ENCODE results near the gene TRPM3. TPM values are rescaled to one million over a fixed set of nuclear protein-coding genes. Genes with fewer than 3 reads are reported as not detected.

Gene TRPM3
- total and polyA plus RNA-seq, 9 of the 15 experiments (the other 6 are each of a cell fraction or from before 2014, with no cell fraction given), result 0.04 TPM; not detected in 8

GRCh38 chr9:70506159-70506558, 615.3 kb downstream of the TRPM3 start:
- no peak overlapping the region for H3K4me2 ChIP-seq (ENCODE audit: insufficient read depth, low read length)
- H3K79me2 ChIP-seq (ENCODE audit: control insufficient read depth, insufficient read depth, low read length), result no peaks in the 10 kb centered on the region
- intact Hi-C loops (cut with micrococcal nuclease), result no loop called here
- H3K9me3 ChIP-seq (replicated peaks; ENCODE audit: control insufficient read depth, insufficient read depth, low read depth, low read length), result no peaks in the 10 kb centered on the region
- FAIRE-seq (no peak), ATAC-seq (no peak), DNase-seq (ENCODE audit: extremely low read depth in 1 of 4, low spot score in 3 of 4) (no peak)
- no peaks in the 10 kb centered on the region for H3K27me3 ChIP-seq (ENCODE audit: control insufficient read depth in 2 of 2, insufficient read depth in 2 of 2, low read length in 2 of 2)
- H4K20me1 ChIP-seq (replicated peaks; ENCODE audit: control insufficient read depth, insufficient read depth, low read length), result no peaks in the 10 kb centered on the region
- TF ChIP-seq HMGN3 (IDR thresholded peaks at IDR 0.05; ENCODE audit: borderline replicate concordance, extremely low read depth, insufficient read length, low read depth, low read length) (no peak), CHD1 (IDR thresholded peaks at IDR 0.05; ENCODE audit: low read length) (no peak), ZNF3 (CRISPR knock-in tag; IDR thresholded peaks at IDR 0.05) (no peak), U2AF1 (optimal IDR thresholded peaks at IDR 0.05; ENCODE audit: low read depth, low read length) (no peak), ZNF518B (CRISPR knock-in tag; IDR thresholded peaks at IDR 0.05) (no peak), SRSF3 (IDR thresholded peaks at IDR 0.05; ENCODE audit: insufficient read depth, low read length) (no peak), BACH1 (tag; IDR thresholded peaks at IDR 0.05) (no peak), TBP (optimal IDR thresholded peaks at IDR 0.05; ENCODE audit: low read depth, low read length) (no peak)
- TF ChIP-seq, protein P1, sequence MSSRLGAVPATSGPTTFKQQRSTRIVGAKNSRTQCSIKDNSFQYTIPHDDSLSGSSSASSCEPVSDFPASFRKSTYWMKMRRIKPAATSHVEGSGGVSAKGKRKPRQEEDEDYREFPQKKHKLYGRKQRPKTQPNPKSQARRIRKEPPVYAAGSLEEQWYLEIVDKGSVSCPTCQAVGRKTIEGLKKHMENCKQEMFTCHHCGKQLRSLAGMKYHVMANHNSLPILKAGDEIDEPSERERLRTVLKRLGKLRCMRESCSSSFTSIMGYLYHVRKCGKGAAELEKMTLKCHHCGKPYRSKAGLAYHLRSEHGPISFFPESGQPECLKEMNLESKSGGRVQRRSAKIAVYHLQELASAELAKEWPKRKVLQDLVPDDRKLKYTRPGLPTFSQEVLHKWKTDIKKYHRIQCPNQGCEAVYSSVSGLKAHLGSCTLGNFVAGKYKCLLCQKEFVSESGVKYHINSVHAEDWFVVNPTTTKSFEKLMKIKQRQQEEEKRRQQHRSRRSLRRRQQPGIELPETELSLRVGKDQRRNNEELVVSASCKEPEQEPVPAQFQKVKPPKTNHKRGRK (tag; IDR thresholded peaks at IDR 0.05), result no peak
- TF ChIP-seq, protein P2, sequence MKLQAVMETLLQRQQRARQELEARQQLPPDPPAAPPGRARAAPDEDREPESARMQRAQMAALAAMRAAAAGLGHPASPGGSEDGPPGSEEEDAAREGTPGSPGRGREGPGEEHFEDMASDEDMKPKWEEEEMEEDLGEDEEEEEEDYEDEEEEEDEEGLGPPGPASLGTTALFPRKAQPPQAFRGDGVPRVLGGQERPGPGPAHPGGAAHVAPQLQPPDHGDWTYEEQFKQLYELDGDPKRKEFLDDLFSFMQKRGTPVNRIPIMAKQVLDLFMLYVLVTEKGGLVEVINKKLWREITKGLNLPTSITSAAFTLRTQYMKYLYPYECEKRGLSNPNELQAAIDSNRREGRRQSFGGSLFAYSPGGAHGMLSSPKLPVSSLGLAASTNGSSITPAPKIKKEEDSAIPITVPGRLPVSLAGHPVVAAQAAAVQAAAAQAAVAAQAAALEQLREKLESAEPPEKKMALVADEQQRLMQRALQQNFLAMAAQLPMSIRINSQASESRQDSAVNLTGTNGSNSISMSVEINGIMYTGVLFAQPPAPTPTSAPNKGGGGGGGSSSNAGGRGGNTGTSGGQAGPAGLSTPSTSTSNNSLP (IDR thresholded peaks at IDR 0.05; ENCODE audit: borderline replicate concordance, low read depth, low read length), result no peak
- in situ Hi-C loops (cut with MboI), result no loop called here
- H3K4me3 ChIP-seq, result no peak overlapping the region
- ChIA-PET POLR2A (no interaction called here), CTCF (ENCODE audit: low intra/inter-chr PET ratio) (no interaction called here)
- no peak overlapping the region for H3K27ac ChIP-seq (ENCODE audit: extremely low read depth, low read depth, low read length)
- H3K9me1 ChIP-seq (ENCODE audit: control insufficient read depth, insufficient read depth, low read length), result no peaks in the 10 kb centered on the region
- 44% methylated on average over 2 of the region's 2 CpGs for WGBS (ENCODE audit: insufficient coverage, low coverage, missing lambda C conversion rate)
- no peak overlapping the region for H3K9ac ChIP-seq (ENCODE audit: insufficient read depth in 1 of 2, low read depth in 2 of 2, low read length in 2 of 2)
- BruUV-seq (replicated peaks), result no TSS peak
- no peaks in the 10 kb centered on the region for H3K36me3 ChIP-seq (ENCODE audit: control insufficient read depth, insufficient read depth, low read length)
- H3K4me1 ChIP-seq (replicated peaks in 1 of 2; ENCODE audit: control insufficient read depth in 2 of 2, insufficient read depth in 2 of 2, low read length in 2 of 2), result peaks cover 0 to 6% of the 10 kb centered on the region in 2 experiments; a peak in 3 of 5 replicates
- H2AFZ ChIP-seq (ENCODE audit: low read depth, low read length), result no peak overlapping the region

All from K562 (cell line).